RWPE1 (cell line): Measurements from ENCODE around the gene CCR1.
"Not testable (repeated sequence)": the region's sequence is repeated elsewhere in the genome, so short reads cannot be mapped to it uniquely, and the experiment has no call there.

Experiments used
- CTCF ChIA-PET: fragments of 350-600 bp; sonication (Branson Sonifier 250); formaldehyde crosslinking; extraction: SDS; loops from one replicate; lab custom pipeline; 2021; lab: Yijun Ruan, JAX
- POLR2A ChIA-PET: fragments of 400-600 bp; formaldehyde crosslinking; extraction: SDS; loops from one replicate; lab custom pipeline; 2020; ENCODE audit warnings: antibody characterized with exemption; ENCODE audit not compliant: low non-redundant PET; lab: Yijun Ruan, JAX
- DNase-seq: peaks from one replicate; pipeline ENCODE4 v3.0.0; 2012; ENCODE audit warnings: low spot score
- H3K27ac ChIP-seq: fragments of 450-650 bp; 2 replicates; pipeline ENCODE4 v1.5.1; 2017
- CTCF ChIP-seq: fragments of 450-650 bp; conservative IDR thresholded peaks from 2 replicates; pipeline ENCODE4 v1.5.1; 2017; ENCODE audit warnings: low read depth, mild to moderate bottlenecking

Gene CCR1

GRCh38 chr3:46214751-46215352 is 6.7 kb upstream of the CCR1 start:
- ChIA-PET CTCF (interaction anchor here (0.6 kb wide), 1 partner anchor 20 kb away, joined by 3 read pairs; no protein-coding TSS in a partner anchor), POLR2A (no interaction called here)
- no peak overlapping the region for H3K27ac ChIP-seq
- no peak; the same call in 1 of the 2 replicates for TF ChIP-seq CTCF
- DNase-seq = no peak

- ChIA-PET POLR2A (no interaction called here), CTCF (interaction anchor here (0.5 to 1.1 kb wide), 3 partner anchors 12 to 231 kb away, joined by 4 to 5 read pairs (median 4); no protein-coding TSS in a partner anchor)
- no peak for TF ChIP-seq CTCF
- H3K27ac ChIP-seq = no peak overlapping the region
- DNase-seq = no peak
Observed at GRCh38 chr3:46213201-46213600, 5.1 kb upstream of the CCR1 start.

GRCh38 chr3:46212101-46212500 is 4.0 kb upstream of the CCR1 start:
- POLR2A ChIA-PET = no interaction called here

GRCh38 chr3:46209746-46210470 is 1.8 kb upstream of the CCR1 start:
- TF ChIP-seq CTCF = no peak
- no peak overlapping the region for H3K27ac ChIP-seq
- ChIA-PET CTCF (interaction anchor here (0.7 kb wide), 1 partner anchor 530 kb away, joined by 4 read pairs; no protein-coding TSS in a partner anchor), POLR2A (no interaction called here)
- DNase-seq = no peak

More at GRCh38 chr3:46212101-46212500, 4.0 kb upstream of the CCR1 start:
- H3K27ac ChIP-seq = no peak overlapping the region
- CTCF ChIA-PET = interaction anchor here (0.5 kb wide), 1 partner anchor 15 kb away, joined by 4 read pairs; no protein-coding TSS in a partner anchor
- TF ChIP-seq CTCF = no peak
- no peak for DNase-seq

GRCh38 chr3:46209053-46209452 is 940 bp upstream of the CCR1 start:
- ChIA-PET CTCF (no interaction called here), POLR2A (no interaction called here)
- no peak for DNase-seq
- no peak for TF ChIP-seq CTCF
- H3K27ac ChIP-seq = no peak overlapping the region

- DNase-seq, POLR2A ChIA-PET, H3K27ac ChIP-seq: not testable (repeated sequence)
- CTCF ChIA-PET = interaction anchor here (0.6 to 0.7 kb wide), 3 partner anchors 14 to 1039 kb away, joined by 3 to 6 read pairs (median 4); no protein-coding TSS in a partner anchor
Observed at GRCh38 chr3:46207514-46207913, 599 bp downstream of the CCR1 start.
